Measurements from ENCODE around the gene NFATC4. TPM values are rescaled to one million over a fixed set of nuclear protein-coding genes. Genes with fewer than 3 reads are reported as not detected.
"Not testable (repeated sequence)": the region's sequence is repeated elsewhere in the genome, so short reads cannot be mapped to it uniquely, and the experiment has no call there.

The NFATC4 gene
- polyA plus RNA-seq (2013, experiment 1 of 4) = 100 TPM
- polyA plus RNA-seq (2013, experiment 2 of 4) = 95.1 TPM
- 104 TPM for polyA plus RNA-seq (2013, experiment 3 of 4)
- 114 TPM for polyA plus RNA-seq (2013, experiment 4 of 4)

- Histone ChIP-seq H3K36me3 (ENCODE audit: control insufficient read depth, insufficient read depth, low read length) (peaks cover 10% of the 10 kb centered on the region), H3K4me1 (ENCODE audit: control insufficient read depth, insufficient read depth, low read length) (peaks cover 4% of the 10 kb centered on the region), H3K27me3 (ENCODE audit: control insufficient read depth, insufficient read depth, low read length, poor library complexity, severe bottlenecking) (peaks cover 4% of the 10 kb centered on the region), H3K27ac (ENCODE audit: insufficient read depth, low read depth, low read length, poor library complexity, severe bottlenecking) (peak within 1 kb of the TSS; percentile 93), H3K4me3 (ENCODE audit: insufficient read depth, low read depth, low read length) (peak within 1 kb of the TSS; percentile 90), H3K9me3 (ENCODE audit: control insufficient read depth, low read length) (no peaks in the 10 kb centered on the region)
- 1% methylated on average over 21 of the region's 21 CpGs for WGBS, 2 experiments
Observed at GRCh38 chr14:24367514-24368211, at the start of gene NFATC4. TSS of gene NFATC4 (plus strand) at chr14:24368184. CDS start at chr14:24368341, 157 bp downstream.

- Histone ChIP-seq H3K4me3 (ENCODE audit: insufficient read depth, low read depth, low read length) (no peak overlapping the region), H3K9me3 (ENCODE audit: control insufficient read depth, low read length) (no peaks in the 10 kb centered on the region), H3K27me3 (ENCODE audit: control insufficient read depth, insufficient read depth, low read length, poor library complexity, severe bottlenecking) (peaks cover 14% of the 10 kb centered on the region), H3K27ac (ENCODE audit: insufficient read depth, low read depth, low read length, poor library complexity, severe bottlenecking) (no peak overlapping the region), H3K36me3 (ENCODE audit: control insufficient read depth, insufficient read depth, low read length) (no peaks in the 10 kb centered on the region), H3K4me1 (ENCODE audit: control insufficient read depth, insufficient read depth, low read length) (no peaks in the 10 kb centered on the region)
- WGBS, 2 experiments = 83 to 84% methylated on average over 13 of the region's 14 CpGs
Observed at GRCh38 chr14:24321212-24321975, 46.6 kb upstream of the NFATC4 start.

GRCh38 chr14:24322672-24323071 is 45.3 kb upstream of the NFATC4 start:
- peaks cover 14% of the 10 kb centered on the region for H3K27me3 ChIP-seq (ENCODE audit: control insufficient read depth, insufficient read depth, low read length, poor library complexity, severe bottlenecking)
- H3K36me3 ChIP-seq (ENCODE audit: control insufficient read depth, insufficient read depth, low read length) = no peaks in the 10 kb centered on the region
- H3K9me3 ChIP-seq (ENCODE audit: control insufficient read depth, low read length) = no peaks in the 10 kb centered on the region
- WGBS, 2 experiments = 88 to 90% methylated on average over 10 of the region's 10 CpGs
- H3K4me1 ChIP-seq (ENCODE audit: control insufficient read depth, insufficient read depth, low read length) = no peaks in the 10 kb centered on the region
- no peak overlapping the region for H3K27ac ChIP-seq (ENCODE audit: insufficient read depth, low read depth, low read length, poor library complexity, severe bottlenecking)
- no peak overlapping the region for H3K4me3 ChIP-seq (ENCODE audit: insufficient read depth, low read depth, low read length)

- Histone ChIP-seq H3K27ac (ENCODE audit: insufficient read depth, low read depth, low read length, poor library complexity, severe bottlenecking) (no peak overlapping the region), H3K9me3 (ENCODE audit: control insufficient read depth, low read length) (no peaks in the 10 kb centered on the region), H3K27me3 (ENCODE audit: control insufficient read depth, insufficient read depth, low read length, poor library complexity, severe bottlenecking) (peaks cover 13% of the 10 kb centered on the region), H3K4me1 (ENCODE audit: control insufficient read depth, insufficient read depth, low read length) (no peaks in the 10 kb centered on the region), H3K4me3 (ENCODE audit: insufficient read depth, low read depth, low read length) (no peak overlapping the region), H3K36me3 (ENCODE audit: control insufficient read depth, insufficient read depth, low read length) (no peaks in the 10 kb centered on the region)
- 75 to 76% methylated on average over 3 of the region's 3 CpGs for WGBS, 2 experiments
Observed at GRCh38 chr14:24323341-24323740, 44.6 kb upstream of the NFATC4 start.

- no peaks in the 10 kb centered on the region for H3K4me1 ChIP-seq (ENCODE audit: control insufficient read depth, insufficient read depth, low read length)
- H3K9me3 ChIP-seq (ENCODE audit: control insufficient read depth, low read length) = no peaks in the 10 kb centered on the region
- 82 to 84% methylated on average over 5 to 6 of the region's 6 CpGs for WGBS, 2 experiments
- no peak overlapping the region for H3K27ac ChIP-seq (ENCODE audit: insufficient read depth, low read depth, low read length, poor library complexity, severe bottlenecking)
- peaks cover 7% of the 10 kb centered on the region for H3K27me3 ChIP-seq (ENCODE audit: control insufficient read depth, insufficient read depth, low read length, poor library complexity, severe bottlenecking)
- no peaks in the 10 kb centered on the region for H3K36me3 ChIP-seq (ENCODE audit: control insufficient read depth, insufficient read depth, low read length)
- H3K4me3 ChIP-seq (ENCODE audit: insufficient read depth, low read depth, low read length) = no peak overlapping the region
Observed at GRCh38 chr14:24324024-24324423, 44.0 kb upstream of the NFATC4 start.

- H3K27ac ChIP-seq (ENCODE audit: insufficient read depth, low read depth, low read length, poor library complexity, severe bottlenecking) = no peak overlapping the region
- peaks cover 13% of the 10 kb centered on the region for H3K27me3 ChIP-seq (ENCODE audit: control insufficient read depth, insufficient read depth, low read length, poor library complexity, severe bottlenecking)
- H3K4me1 ChIP-seq (ENCODE audit: control insufficient read depth, insufficient read depth, low read length) = no peaks in the 10 kb centered on the region
- H3K4me3 ChIP-seq (ENCODE audit: insufficient read depth, low read depth, low read length) = no peak overlapping the region
- WGBS, 2 experiments = 90 to 93% methylated on average over 5 of the region's 5 CpGs
- H3K9me3 ChIP-seq (ENCODE audit: control insufficient read depth, low read length) = no peaks in the 10 kb centered on the region
- H3K36me3 ChIP-seq (ENCODE audit: control insufficient read depth, insufficient read depth, low read length) = no peaks in the 10 kb centered on the region
Observed at GRCh38 chr14:24325041-24325530, 42.9 kb upstream of the NFATC4 start.

GRCh38 chr14:24325963-24326362 is 42.0 kb upstream of the NFATC4 start:
- H3K27ac ChIP-seq (ENCODE audit: insufficient read depth, low read depth, low read length, poor library complexity, severe bottlenecking) = no peak overlapping the region
- 86 to 91% methylated on average over 9 of the region's 9 CpGs for WGBS, 2 experiments
- H3K27me3 ChIP-seq (ENCODE audit: control insufficient read depth, insufficient read depth, low read length, poor library complexity, severe bottlenecking) = peaks cover 18% of the 10 kb centered on the region
- H3K36me3 ChIP-seq (ENCODE audit: control insufficient read depth, insufficient read depth, low read length) = no peaks in the 10 kb centered on the region
- no peak overlapping the region for H3K4me3 ChIP-seq (ENCODE audit: insufficient read depth, low read depth, low read length)
- H3K9me3 ChIP-seq (ENCODE audit: control insufficient read depth, low read length) = no peaks in the 10 kb centered on the region
- H3K4me1 ChIP-seq (ENCODE audit: control insufficient read depth, insufficient read depth, low read length) = no peaks in the 10 kb centered on the region

GRCh38 chr14:24327303-24327702 is 40.7 kb upstream of the NFATC4 start:
- 79 to 89% methylated on average over 2 of the region's 2 CpGs for WGBS, 2 experiments
- H3K27ac ChIP-seq (ENCODE audit: insufficient read depth, low read depth, low read length, poor library complexity, severe bottlenecking) = no peak overlapping the region
- H3K36me3 ChIP-seq (ENCODE audit: control insufficient read depth, insufficient read depth, low read length) = no peaks in the 10 kb centered on the region
- H3K4me3 ChIP-seq (ENCODE audit: insufficient read depth, low read depth, low read length) = no peak overlapping the region
- H3K27me3 ChIP-seq (ENCODE audit: control insufficient read depth, insufficient read depth, low read length, poor library complexity, severe bottlenecking) = peaks cover 31% of the 10 kb centered on the region
- no peaks in the 10 kb centered on the region for H3K9me3 ChIP-seq (ENCODE audit: control insufficient read depth, low read length)
- peaks cover under 1% of the 10 kb centered on the region for H3K4me1 ChIP-seq (ENCODE audit: control insufficient read depth, insufficient read depth, low read length)

- H3K27me3 ChIP-seq (ENCODE audit: control insufficient read depth, insufficient read depth, low read length, poor library complexity, severe bottlenecking) = peaks cover 38% of the 10 kb centered on the region
- not testable (repeated sequence) for H3K4me1 ChIP-seq (ENCODE audit: control insufficient read depth, insufficient read depth, low read length); H3K36me3 ChIP-seq (ENCODE audit: control insufficient read depth, insufficient read depth, low read length); H3K4me3 ChIP-seq (ENCODE audit: insufficient read depth, low read depth, low read length); H3K27ac ChIP-seq (ENCODE audit: insufficient read depth, low read depth, low read length, poor library complexity, severe bottlenecking); H3K9me3 ChIP-seq (ENCODE audit: control insufficient read depth, low read length)
- 8 to 11% methylated on average over 9 of the region's 9 CpGs for WGBS, 2 experiments
Observed at GRCh38 chr14:24327914-24328313, 40.1 kb upstream of the NFATC4 start.

- no peaks in the 10 kb centered on the region for H3K9me3 ChIP-seq (ENCODE audit: control insufficient read depth, low read length)
- peaks cover 50% of the 10 kb centered on the region for H3K27me3 ChIP-seq (ENCODE audit: control insufficient read depth, insufficient read depth, low read length, poor library complexity, severe bottlenecking)
- WGBS, 2 experiments = 89 to 90% methylated on average over 12 of the region's 12 CpGs
- peaks cover 6% of the 10 kb centered on the region for H3K4me1 ChIP-seq (ENCODE audit: control insufficient read depth, insufficient read depth, low read length)
- H3K27ac ChIP-seq (ENCODE audit: insufficient read depth, low read depth, low read length, poor library complexity, severe bottlenecking) = no peak overlapping the region
- H3K36me3 ChIP-seq (ENCODE audit: control insufficient read depth, insufficient read depth, low read length) = no peaks in the 10 kb centered on the region
- no peak overlapping the region for H3K4me3 ChIP-seq (ENCODE audit: insufficient read depth, low read depth, low read length)
Observed at GRCh38 chr14:24329073-24329663, 38.8 kb upstream of the NFATC4 start.
